GM18526 (cell line): Measurements from ENCODE around the gene CD36.

ENCODE experiments used
- POLR2A ChIP-seq: IDR thresholded peaks from 3 replicates; pipeline ENCODE4 v1.6.1; 2011; ENCODE audit not compliant: insufficient read length; ENCODE audit errors: extremely low read depth

Gene CD36

DNA sequence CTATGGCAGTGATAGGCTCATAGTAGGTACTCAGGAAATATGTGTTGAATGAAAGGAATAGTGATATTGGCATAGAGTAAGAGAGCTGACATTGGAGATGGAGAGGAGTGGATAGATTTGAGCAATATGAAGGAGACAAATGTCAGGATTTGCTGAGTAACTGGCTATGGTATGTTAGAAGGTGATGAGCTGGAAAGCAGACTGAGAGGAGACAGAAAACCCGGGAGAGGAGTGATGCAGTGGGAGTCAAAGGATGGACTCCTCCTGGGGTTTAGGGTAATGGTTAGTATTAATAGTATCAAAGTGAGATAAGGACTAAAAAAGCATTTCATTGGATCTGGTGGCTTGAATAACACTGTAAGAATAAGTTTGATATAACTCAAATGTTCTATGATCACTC lies 64.8 kb downstream of the CD36 start:
- TF ChIP-seq POLR2A, result no peak

DNA sequence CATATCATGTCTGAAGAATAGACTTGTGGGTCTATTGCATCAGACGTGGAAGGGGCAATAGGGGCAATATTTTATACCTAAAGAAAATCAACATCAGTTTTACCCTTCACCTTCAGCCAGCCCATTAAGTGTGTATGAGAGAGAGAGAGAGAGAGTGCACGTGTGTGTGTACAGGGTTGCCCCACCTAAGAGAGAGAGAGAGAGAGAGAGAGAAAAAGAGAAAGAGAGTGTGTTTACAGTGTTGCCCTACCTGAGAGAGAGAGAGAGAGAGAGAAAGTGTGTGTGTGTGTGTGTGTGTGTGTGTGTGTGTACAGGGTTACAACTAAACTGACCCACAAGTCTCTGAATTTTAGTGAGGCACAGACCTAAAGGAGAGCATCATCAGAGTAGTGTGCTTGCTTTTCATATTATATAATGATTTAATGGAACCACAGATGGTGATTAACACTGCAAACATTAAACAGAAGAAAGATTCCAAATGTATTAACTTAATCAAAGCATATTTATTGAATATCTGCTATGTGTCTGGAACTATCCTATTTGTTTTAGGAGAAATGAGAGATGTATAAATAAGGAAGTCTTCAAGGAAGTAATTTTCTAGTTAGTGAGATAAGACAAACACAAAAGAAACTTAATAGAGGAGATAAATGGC lies 66.8 kb downstream of the CD36 start:
- no peak for TF ChIP-seq POLR2A

DNA sequence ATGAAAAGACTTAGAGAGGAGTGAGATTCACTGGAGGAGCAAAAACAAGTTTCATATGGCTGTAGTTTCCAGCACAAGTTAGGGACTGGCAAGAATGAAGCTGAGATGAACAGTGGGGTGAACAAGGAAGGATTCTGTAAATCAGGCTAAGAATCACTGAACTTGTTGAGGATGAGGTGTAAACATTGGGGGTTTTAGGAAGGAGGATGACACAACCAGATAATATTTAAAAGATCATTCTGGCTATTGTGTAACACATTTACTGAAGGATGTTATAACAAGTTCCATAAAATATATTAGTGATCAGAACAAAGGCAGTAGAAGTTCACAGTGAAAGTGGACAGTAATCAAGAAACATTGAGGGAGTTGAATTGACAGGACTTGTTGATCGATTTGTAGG lies 68.9 kb downstream of the CD36 start:
- no peak for TF ChIP-seq POLR2A

DNA sequence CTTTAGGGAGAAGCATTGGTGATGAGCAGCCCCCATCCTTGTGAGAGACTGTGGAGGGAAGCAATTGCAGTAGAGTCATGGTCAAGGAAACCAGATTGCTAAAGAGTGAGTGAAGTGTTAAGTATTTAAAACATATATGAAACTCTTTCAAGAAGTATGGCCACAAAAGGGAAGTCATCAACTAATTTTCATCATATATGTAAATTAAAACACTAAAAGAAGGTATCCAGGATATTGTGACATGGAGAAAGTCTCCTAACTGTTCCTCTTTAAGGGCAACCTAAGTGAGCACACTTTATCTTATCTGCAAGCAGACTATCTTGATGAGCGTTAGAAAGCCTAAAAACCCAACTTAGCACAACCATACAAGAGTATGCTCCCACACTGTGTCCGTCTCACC lies 69.7 kb downstream of the CD36 start:
- TF ChIP-seq POLR2A, result no peak

DNA sequence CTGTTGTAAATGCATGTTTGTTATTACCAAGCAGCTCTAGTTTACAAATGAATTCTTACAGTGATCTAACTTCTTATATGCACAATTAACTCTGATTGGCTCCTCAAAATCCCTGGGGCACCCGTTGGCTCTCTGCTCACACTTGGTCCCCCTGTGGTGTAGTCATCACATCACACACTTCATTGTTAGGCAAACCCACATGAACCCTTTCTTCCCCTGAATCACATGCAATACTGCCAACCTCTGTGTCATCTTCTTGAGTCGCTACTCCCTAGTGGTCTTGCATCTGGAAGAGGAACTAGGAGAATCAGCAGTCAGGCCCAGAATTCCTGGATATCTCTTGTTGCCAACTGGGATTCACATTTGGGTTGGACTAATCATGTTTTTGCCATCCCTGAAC lies 73.1 kb downstream of the CD36 start:
- no peak for TF ChIP-seq POLR2A

DNA sequence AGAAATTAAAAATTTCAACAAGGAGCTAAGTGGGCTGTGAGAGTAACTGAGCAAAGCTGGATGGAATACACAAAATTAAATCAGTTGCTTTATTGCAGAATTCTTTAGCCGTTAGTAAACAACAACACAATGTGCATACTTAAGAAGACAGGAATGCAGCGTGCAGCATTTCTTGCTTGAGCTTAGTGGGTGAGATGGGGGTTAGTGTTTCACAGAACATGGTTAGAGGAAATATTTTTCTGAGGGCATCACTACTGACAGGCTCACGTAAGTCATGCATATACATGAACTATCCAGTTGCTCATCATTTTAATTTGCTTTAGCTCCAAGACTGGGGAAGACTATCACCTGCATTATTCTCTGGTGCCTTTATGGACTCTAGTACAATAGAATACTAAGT lies 80.8 kb downstream of the CD36 start:
- no peak for TF ChIP-seq POLR2A

DNA sequence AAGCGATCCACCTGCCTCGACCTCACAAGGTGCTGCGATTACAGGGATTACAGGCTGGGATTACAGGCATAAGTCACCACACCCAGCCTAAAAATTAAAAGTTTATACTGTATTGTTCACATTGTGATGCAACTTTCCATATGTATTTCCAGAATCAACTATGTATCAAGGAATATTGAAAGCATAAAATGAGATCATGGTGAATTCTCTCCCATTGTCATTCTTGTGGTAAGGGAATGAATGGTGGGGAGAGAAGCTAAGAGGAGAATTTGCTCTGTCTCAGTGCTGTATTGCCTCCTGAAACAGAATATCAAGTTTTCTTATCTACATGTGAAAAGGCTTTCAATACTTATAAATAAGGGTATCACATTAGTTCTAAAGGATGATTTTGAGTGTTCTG lies 81.7 kb downstream of the CD36 start:
- no peak for TF ChIP-seq POLR2A

DNA sequence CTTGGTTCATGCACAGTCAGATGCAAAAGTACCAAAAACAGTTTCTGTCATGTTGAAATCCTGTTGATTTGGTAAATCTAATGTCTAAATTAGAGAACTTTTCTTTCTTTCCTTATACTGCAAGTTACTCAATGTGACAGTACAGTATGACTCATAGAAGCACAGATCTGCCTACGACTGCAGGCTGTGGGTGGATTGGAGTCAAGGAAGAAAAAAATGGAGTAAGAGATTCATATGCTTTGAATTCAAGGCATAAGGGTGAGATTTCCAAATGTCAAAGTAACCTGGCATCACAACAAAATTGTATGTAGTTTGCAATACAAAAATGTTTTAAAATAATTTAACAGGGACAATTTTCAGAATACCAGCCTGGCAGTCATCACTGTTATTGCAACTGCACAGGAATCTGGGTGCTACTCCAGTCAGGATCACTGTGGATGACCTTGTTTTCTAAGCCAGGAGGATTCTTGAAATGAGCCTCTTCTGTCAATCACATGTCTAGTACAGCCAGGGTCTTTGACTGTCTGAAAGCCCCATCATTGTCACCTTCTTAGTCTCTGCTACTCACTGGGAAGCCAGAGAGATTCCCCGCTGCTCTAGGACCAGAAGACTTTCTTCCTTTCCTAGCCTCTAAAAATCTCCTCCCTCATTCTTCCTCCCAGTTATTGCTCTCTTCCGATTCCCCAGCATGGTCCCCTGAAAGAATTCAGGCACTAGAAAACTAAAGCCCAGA lies 83.6 kb downstream of the CD36 start:
- TF ChIP-seq POLR2A, result no peak

DNA sequence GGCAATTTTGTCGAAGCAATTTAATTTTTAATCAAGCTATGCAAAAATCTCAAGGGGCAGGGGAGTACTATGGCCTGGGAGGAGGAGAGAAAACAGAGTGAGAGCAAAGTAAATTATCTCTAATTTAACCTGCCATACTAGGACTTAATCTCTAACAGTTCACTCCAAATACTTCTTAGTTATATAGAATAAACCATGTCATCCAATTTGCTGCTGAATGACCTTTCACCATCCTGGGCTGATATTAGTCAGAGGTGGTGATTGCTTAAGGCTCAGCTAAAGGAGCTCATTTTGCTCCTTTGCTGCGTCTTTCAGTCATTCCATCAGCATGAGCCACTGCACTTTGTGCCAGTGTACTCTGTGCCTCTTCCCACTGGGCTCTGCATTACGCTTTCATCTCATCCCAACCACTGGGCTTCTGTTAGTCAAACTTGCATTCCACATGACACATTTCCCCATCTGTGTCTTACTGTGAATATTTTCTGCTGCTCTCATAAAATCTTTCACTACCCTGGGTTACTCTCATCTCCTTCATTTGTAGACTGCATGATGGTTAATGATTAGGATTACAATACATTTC lies 84.3 kb downstream of the CD36 start:
- no peak for TF ChIP-seq POLR2A

DNA sequence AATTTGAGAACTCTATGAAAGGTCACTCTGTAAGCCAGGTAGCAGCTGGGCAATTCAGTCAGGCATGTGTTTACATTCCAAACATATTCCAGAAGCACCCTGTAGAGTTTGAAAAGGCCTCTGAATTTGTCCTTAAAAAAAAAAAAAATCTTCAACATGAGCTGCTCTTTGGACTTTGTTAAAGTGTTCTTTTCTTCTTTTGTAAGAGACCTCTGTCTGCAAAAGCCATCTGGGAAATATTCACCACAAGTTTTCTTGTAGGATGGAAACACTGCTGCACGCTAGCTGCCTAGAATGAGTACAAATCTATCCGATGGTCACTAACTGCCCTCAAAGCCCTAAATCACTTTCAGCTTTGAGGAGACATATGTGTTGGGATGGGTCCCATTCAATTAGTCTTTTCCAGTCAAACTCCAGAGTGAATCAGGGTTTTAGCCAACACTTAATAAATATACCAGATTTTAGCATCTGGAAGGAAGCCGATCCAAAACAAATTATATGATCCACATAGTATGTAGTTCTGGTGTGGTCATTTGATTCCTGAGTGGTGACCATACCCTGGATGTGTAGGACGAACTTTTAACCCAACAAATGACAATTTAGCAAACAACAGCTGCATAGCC lies 85.9 kb downstream of the CD36 start:
- TF ChIP-seq POLR2A, result no peak

DNA sequence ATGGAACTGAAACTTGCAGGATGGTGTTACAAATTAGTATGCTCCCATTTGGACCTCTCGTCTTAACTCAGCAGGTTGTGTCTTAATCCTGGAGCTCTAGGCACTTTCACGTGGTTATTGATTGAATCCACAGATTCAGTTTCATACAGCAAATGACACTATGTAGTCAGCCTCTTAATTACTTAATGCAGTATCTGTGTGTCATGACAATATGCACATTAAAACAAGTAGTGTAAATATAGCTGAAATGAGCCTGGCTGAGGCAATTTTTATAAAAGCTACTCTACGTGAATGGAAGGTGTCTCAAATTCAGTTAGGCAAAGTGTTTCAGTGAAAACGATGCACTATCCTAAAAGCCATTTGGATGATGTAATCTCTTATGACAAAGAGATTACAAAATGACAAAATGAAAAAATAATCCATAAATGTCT lies 86.8 kb downstream of the CD36 start:
- TF ChIP-seq POLR2A, result no peak
